Left ventricle myocardium inferior (tissue), 1 donor: Measurements from ENCODE around the gene VGLL1. TPM values are rescaled to one million over a fixed set of nuclear protein-coding genes. Genes with fewer than 3 reads are reported as not detected.

Source experiments
- DNase-seq: peaks from one replicate; pipeline ENCODE4 v3.0.0-alpha.2; 2020
- H3K27ac ChIP-seq: fragments of 200-600 bp; replicated peaks from 2 replicates; pipeline ENCODE4 v1.8.0; 2021
- H3K27me3 ChIP-seq: fragments of 200-600 bp; 2 replicates; pipeline ENCODE4 v1.8.0; 2021; ENCODE audit warnings: low read depth
- H3K36me3 ChIP-seq: fragments of 200-600 bp; 2 replicates; pipeline ENCODE4 v1.8.0; 2021
- H3K4me1 ChIP-seq: fragments of 200-600 bp; 2 replicates; pipeline ENCODE4 v1.8.0; 2021
- H3K4me3 ChIP-seq: fragments of 200-600 bp; 2 replicates; pipeline ENCODE4 v1.8.0; 2021; ENCODE audit warnings: mild to moderate bottlenecking, moderate library complexity
- H3K9me3 ChIP-seq: fragments of 200-600 bp; replicated peaks from 2 replicates; pipeline ENCODE4 v1.8.0; 2021
- CTCF ChIP-seq: fragments of 200-600 bp; IDR thresholded peaks from 2 replicates; pipeline ENCODE4 v1.8.0; 2021; ENCODE audit warnings: antibody characterized with exemption, mild to moderate bottlenecking, borderline replicate concordance
- intact Hi-C: fragments of 100-400 bp; cut with micrococcal nuclease; formaldehyde crosslinking; loops from one replicate; pipeline ENCODE4 v1.11.0; 2022
- total RNA-seq: library from RNA; stranded (reverse); fragmentation: NEBNext Ultra II Directional; extraction: Animal tissue kit (Norgen Biotek cat#: 25700); gene quantifications from one replicate; pipeline ENCODE4 v1.2.1, GENCODE V29; 2021
- donor health status: DM: no; HTN: yes; CAD: no; lungs with severe emphysema.

VGLL1 gene
- total RNA-seq, 1 donor from 2014 or later = not detected

GRCh38 chrX:136495043-136495442 is 37.0 kb upstream of the VGLL1 start:
- Histone ChIP-seq H3K4me1 (peaks cover 27% of the 10 kb centered on the region), H3K9me3 (no peaks in the 10 kb centered on the region), H3K27ac (no peak overlapping the region), H3K27me3 (peaks cover 15% of the 10 kb centered on the region), H3K4me3 (no peak overlapping the region), H3K36me3 (peaks cover under 1% of the 10 kb centered on the region)
- intact Hi-C loops = no loop called here
- no peak for TF ChIP-seq CTCF
- no peak for DNase-seq

- intact Hi-C loops = no loop called here
- TF ChIP-seq CTCF = no peak
- H3K27me3 ChIP-seq = peaks cover 5% of the 10 kb centered on the region
- peak overlapping the region; percentile 97 for H3K27ac ChIP-seq
- peaks cover 27% of the 10 kb centered on the region for H3K4me1 ChIP-seq
- no peak for DNase-seq
- H3K4me3 ChIP-seq = peak overlapping the region; percentile 77
- no peaks in the 10 kb centered on the region for H3K9me3 ChIP-seq
- H3K36me3 ChIP-seq = peaks cover 13% of the 10 kb centered on the region
These were observed 35.7 kb upstream of the VGLL1 start for GRCh38 chrX:136496186-136496763.

- Histone ChIP-seq H3K4me3 (peak overlapping the region; percentile 77), H3K9me3 (no peaks in the 10 kb centered on the region), H3K27me3 (peaks cover 4% of the 10 kb centered on the region), H3K36me3 (peaks cover 20% of the 10 kb centered on the region), H3K27ac (peak overlapping the region; percentile 97), H3K4me1 (peaks cover 27% of the 10 kb centered on the region)
- intact Hi-C loops = no loop called here
- no peak for TF ChIP-seq CTCF
- peak; percentile 83 for DNase-seq
These were observed 35.1 kb upstream of the VGLL1 start for GRCh38 chrX:136496764-136497555.

GRCh38 chrX:136497556-136498052 is 34.4 kb upstream of the VGLL1 start, which contains the start of gene HTATSF1:
TSS of gene HTATSF1 (plus strand) at chrX:136497592. CDS start at chrX:136497685, 93 bp downstream.
- peaks cover 25% of the 10 kb centered on the region for H3K36me3 ChIP-seq
- no peaks in the 10 kb centered on the region for H3K27me3 ChIP-seq
- intact Hi-C loops = no loop called here
- H3K9me3 ChIP-seq = no peaks in the 10 kb centered on the region
- peaks cover 27% of the 10 kb centered on the region for H3K4me1 ChIP-seq
- H3K4me3 ChIP-seq = peak within 1 kb of the TSS; percentile 77
- no peak for DNase-seq
- TF ChIP-seq CTCF = no peak
- peak within 1 kb of the TSS; percentile 97 for H3K27ac ChIP-seq

- Histone ChIP-seq H3K9me3 (no peaks in the 10 kb centered on the region), H3K4me1 (no peaks in the 10 kb centered on the region), H3K36me3 (no peaks in the 10 kb centered on the region), H3K27me3 (no peaks in the 10 kb centered on the region), H3K4me3 (no peak overlapping the region), H3K27ac (no peak overlapping the region)
- DNase-seq = no peak
- intact Hi-C loops = no loop called here
- no peak for TF ChIP-seq CTCF
These were observed 12.9 kb upstream of the VGLL1 start for GRCh38 chrX:136519069-136519468.
